ENCODE results near the gene TMEM258. TPM values are rescaled to one million over a fixed set of nuclear protein-coding genes. Genes with fewer than 3 reads are reported as not detected.

TMEM258 gene
- total RNA-seq, 6 experiments from 2014 or later, result 31.6 to 74.5 (median 55.3) TPM

GRCh38 chr11:61746442-61747191 is 45.8 kb downstream of the TMEM258 start:
- TF ChIP-seq CTCF (IDR thresholded peaks at IDR 0.05), result no peak
- TF ChIP-seq POLR2A (IDR thresholded peaks at IDR 0.05), result no peak
- WGBS (ENCODE audit: insufficient coverage, low coverage, low lambda C conversion rate, missing lambda C conversion rate), result 77% methylated on average over 10 of the region's 19 CpGs
- H3K27me3 ChIP-seq, result no peaks in the 10 kb centered on the region
- peaks cover 0 to 3% (median 0%) of the 10 kb centered on the region in 4 donors for H3K4me1 ChIP-seq
- DNase-seq (no peak), ATAC-seq (no peak)
- H3K36me3 ChIP-seq, result no peaks in the 10 kb centered on the region
- intact Hi-C loops (cut with DNase I), result loop anchor here (5.0 kb wide), 1 partner anchor 36 kb away; no protein-coding TSS in a partner anchor
- H3K27ac ChIP-seq, result no peak overlapping the region
- no peaks in the 10 kb centered on the region for H3K9me3 ChIP-seq
- H3K4me3 ChIP-seq, result no peak overlapping the region

GRCh38 chr11:61745781-61746441 is 46.5 kb downstream of the TMEM258 start:
- no peak overlapping the region for H3K4me3 ChIP-seq
- intact Hi-C loops (cut with DNase I), result loop anchor here (5.0 kb wide), 1 partner anchor 36 kb away; no protein-coding TSS in a partner anchor
- no peak overlapping the region for H3K27ac ChIP-seq
- no peaks in the 10 kb centered on the region for H3K9me3 ChIP-seq
- no peak for TF ChIP-seq CTCF (IDR thresholded peaks at IDR 0.05)
- TF ChIP-seq POLR2A (IDR thresholded peaks at IDR 0.05), result no peak
- 100% methylated on average over 1 of the region's 15 CpGs for WGBS (ENCODE audit: insufficient coverage, low coverage, low lambda C conversion rate, missing lambda C conversion rate)
- ATAC-seq, result no peak
- DNase-seq, result no peak
- H3K36me3 ChIP-seq, result no peaks in the 10 kb centered on the region
- H3K4me1 ChIP-seq, result peaks cover 0 to 3% (median 0%) of the 10 kb centered on the region in 4 donors
- H3K27me3 ChIP-seq, result no peaks in the 10 kb centered on the region

- no peak for ATAC-seq
- DNase-seq, result no peak
- Histone ChIP-seq H3K27ac (no peak overlapping the region), H3K4me1 (peaks cover 0 to 3% (median 0%) of the 10 kb centered on the region in 4 donors), H3K9me3 (no peaks in the 10 kb centered on the region), H3K4me3 (no peak overlapping the region), H3K36me3 (no peaks in the 10 kb centered on the region), H3K27me3 (no peaks in the 10 kb centered on the region)
- no peak for TF ChIP-seq POLR2A (IDR thresholded peaks at IDR 0.05)
- no peak for TF ChIP-seq CTCF (IDR thresholded peaks at IDR 0.05)
- no CpG with 5 or more reads among the region's 10 CpGs for WGBS (ENCODE audit: insufficient coverage, low coverage, low lambda C conversion rate, missing lambda C conversion rate)
- intact Hi-C loops (cut with DNase I), result loop anchor here (5.0 kb wide), 1 partner anchor 38 kb away; no protein-coding TSS in a partner anchor
Observed at GRCh38 chr11:61744609-61745156, 47.7 kb downstream of the TMEM258 start.

- Histone ChIP-seq H3K4me3 (no peak overlapping the region), H3K27me3 (no peaks in the 10 kb centered on the region), H3K4me1 (peaks cover 0 to 3% (median 0%) of the 10 kb centered on the region in 4 donors), H3K9me3 (no peaks in the 10 kb centered on the region), H3K36me3 (no peaks in the 10 kb centered on the region), H3K27ac (no peak overlapping the region)
- intact Hi-C loops (cut with DNase I), result no loop called here
- DNase-seq, result no peak
- TF ChIP-seq CTCF (IDR thresholded peaks at IDR 0.05), result no peak
- TF ChIP-seq POLR2A (IDR thresholded peaks at IDR 0.05), result no peak
- WGBS (ENCODE audit: insufficient coverage, low coverage, low lambda C conversion rate, missing lambda C conversion rate), result no CpG with 5 or more reads among the region's 20 CpGs
- ATAC-seq, result no peak
Observed at GRCh38 chr11:61744181-61744580, 48.2 kb downstream of the TMEM258 start.
